Adrenal gland (tissue), 12 donors: ENCODE measurements around the gene CXXC5. TPM values are rescaled to one million over a fixed set of nuclear protein-coding genes. Genes with fewer than 3 reads are reported as not detected.

Source experiments
- DNase-seq, 7 donors: peaks; one replicate each; pipeline ENCODE4 v3.0.0-alpha.2; 2019 to 2020
- H3K27ac ChIP-seq, 5 donors: fragments of 200-600 bp; sonication (generic) in 4 of 5; 1 replicate in 3 of 5; 2 replicates in 2 of 5; pipeline versions ENCODE4 v1.5.1 to v1.8.0; 2016 to 2020; ENCODE audit warnings: mild to moderate bottlenecking in 1 of 5
- H3K27me3 ChIP-seq: fragments of 200-600 bp; 2 replicates; pipeline ENCODE4 v1.8.0; 2021
- H3K36me3 ChIP-seq, 2 donors: fragments of 200-600 bp; replicated peaks in 1 of 2; 1 replicate in 1 of 2; 2 replicates in 1 of 2; pipeline versions ENCODE4 v1.5.1 to v1.8.0; 2018 to 2022
- H3K4me1 ChIP-seq, 2 donors: fragments of 200-600 bp; replicated peaks in 1 of 2; 1 replicate in 1 of 2; 2 replicates in 1 of 2; pipeline versions ENCODE4 v1.5.1 to v1.8.0; 2018 to 2021
- H3K4me3 ChIP-seq, 4 donors: fragments of 200-600 bp; sonication (generic) in 3 of 4; one replicate each; pipeline ENCODE4 v1.5.1; 2016 to 2018
- H3K9me3 ChIP-seq, 3 donors: fragments of 200-600 bp; sonication (generic) in 1 of 3; replicated peaks in 1 of 3; 1 replicate in 2 of 3; 2 replicates in 1 of 3; pipeline versions ENCODE4 v1.5.1 to v1.8.0; 2016 to 2021
- POLR2A ChIP-seq, 2 donors: fragments of 450-650 bp; IDR thresholded peaks; one replicate each; pipeline ENCODE4 v1.6.1; 2017; ENCODE audit warnings: antibody characterized with exemption in 2 of 2, mild to moderate bottlenecking in 2 of 2, moderate library complexity in 1 of 2
- WGBS, 4 donors: extraction: QIAGEN DNeasy Blood & Tissue Kit in 2 of 4; methylation state at CpG; one replicate each; pipeline versions ENCODE4 v1.1.5 to v1.1.7; 2013 to 2017; 5-methylcytosine and 5-hydroxymethylcytosine counted together
- intact Hi-C, 2 donors: fragments of 100-400 bp; cut with DNase I; formaldehyde crosslinking; loops; one replicate each; pipeline versions ENCODE4 v1.14.1 to v1.15.0; 2022 to 2023
- polyA plus RNA-seq, 3 donors: library from polyadenylated mRNA; stranded (reverse); fragments of 200-250 nt in 2 of 3; fragments of 350-450 nt in 1 of 3; fragmentation: Illumina TruSeq in 1 of 3; extraction: RNeasy Lipid Tissue Mini Kit (QIAGEN cat#74804) in 1 of 3; gene quantifications; one replicate each; pipeline ENCODE4 v1.2.3, GENCODE V29; 2013 to 2014
- total RNA-seq, 9 donors: library from RNA; depleted of rRNA in 4 of 9; stranded (reverse); fragments of >200 nt in 4 of 9; fragments of 120-200 nt in 1 of 9; fragmentation: NEBNext Ultra II Directional in 1 of 9; extraction: Animal tissue kit (Norgen Biotek cat#: 25700) in 1 of 9; gene quantifications; one replicate each; pipeline versions ENCODE4 v1.1.0 to v1.2.4, GENCODE V29; 2013 to 2023
- TF ChIP-seq, protein P1 (sequence below), 6 experiments: fragments of 450-650 bp in 4 of 6; fragments of 200-600 bp in 2 of 6; sonication (generic) in 1 of 6; IDR thresholded peaks; 1 replicate in 5 of 6; 2 replicates in 1 of 6; pipeline versions ENCODE4 v1.5.1 to v1.8.0; 2016 to 2021; ENCODE audit warnings: antibody characterized with exemption in 6 of 6, mild to moderate bottlenecking in 2 of 6, moderate library complexity in 1 of 6
- donor health status: healthy with polysubstance abuse.
- donor health status: Bipolar disorder and iron deficiency.
- donor health status: DM: yes; HTN: yes; CAD: no.
- donor health status: DM: no; HTN: no; CAD: no.
- donor health status: DM: no; HTN: no; CAD: no.
- donor health status: DM: yes; HTN: yes; CAD: no.

Gene CXXC5
- total and polyA plus RNA-seq, 12 donors = 16.2 to 79.3 (median 34.7) TPM

- Histone ChIP-seq H3K36me3 (no peaks in the 10 kb centered on the region), H3K4me1 (peaks cover 83 to 91% of the 10 kb centered on the region in 2 donors), H3K27ac (peak overlapping the region in 4 of 5 donors; percentile 73 to 95 (median 92)), H3K9me3 (no peaks in the 10 kb centered on the region), H3K27me3 (no peaks in the 10 kb centered on the region), H3K4me3 (no peak overlapping the region)
- intact Hi-C loops = no loop called here
- no peak for DNase-seq
- WGBS, 4 donors = 77 to 99% (median 87%) methylated on average over 3 of the region's 3 CpGs
- TF ChIP-seq, protein P1, sequence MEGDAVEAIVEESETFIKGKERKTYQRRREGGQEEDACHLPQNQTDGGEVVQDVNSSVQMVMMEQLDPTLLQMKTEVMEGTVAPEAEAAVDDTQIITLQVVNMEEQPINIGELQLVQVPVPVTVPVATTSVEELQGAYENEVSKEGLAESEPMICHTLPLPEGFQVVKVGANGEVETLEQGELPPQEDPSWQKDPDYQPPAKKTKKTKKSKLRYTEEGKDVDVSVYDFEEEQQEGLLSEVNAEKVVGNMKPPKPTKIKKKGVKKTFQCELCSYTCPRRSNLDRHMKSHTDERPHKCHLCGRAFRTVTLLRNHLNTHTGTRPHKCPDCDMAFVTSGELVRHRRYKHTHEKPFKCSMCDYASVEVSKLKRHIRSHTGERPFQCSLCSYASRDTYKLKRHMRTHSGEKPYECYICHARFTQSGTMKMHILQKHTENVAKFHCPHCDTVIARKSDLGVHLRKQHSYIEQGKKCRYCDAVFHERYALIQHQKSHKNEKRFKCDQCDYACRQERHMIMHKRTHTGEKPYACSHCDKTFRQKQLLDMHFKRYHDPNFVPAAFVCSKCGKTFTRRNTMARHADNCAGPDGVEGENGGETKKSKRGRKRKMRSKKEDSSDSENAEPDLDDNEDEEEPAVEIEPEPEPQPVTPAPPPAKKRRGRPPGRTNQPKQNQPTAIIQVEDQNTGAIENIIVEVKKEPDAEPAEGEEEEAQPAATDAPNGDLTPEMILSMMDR (IDR thresholded peaks at IDR 0.05) = no peak
- no peak for TF ChIP-seq POLR2A (IDR thresholded peaks at IDR 0.05)
Observed at GRCh38 chr5:139654464-139654863, 6.3 kb downstream of the CXXC5 start.

GRCh38 chr5:139654871-139655491 lies 6.8 kb downstream of the CXXC5 start:
- intact Hi-C loops = no loop called here
- 49 to 72% (median 59%) methylated on average over 6 to 13 of the region's 13 CpGs for WGBS, 4 donors
- H3K4me1 ChIP-seq = peaks cover 87 to 96% of the 10 kb centered on the region in 2 donors

DNA sequence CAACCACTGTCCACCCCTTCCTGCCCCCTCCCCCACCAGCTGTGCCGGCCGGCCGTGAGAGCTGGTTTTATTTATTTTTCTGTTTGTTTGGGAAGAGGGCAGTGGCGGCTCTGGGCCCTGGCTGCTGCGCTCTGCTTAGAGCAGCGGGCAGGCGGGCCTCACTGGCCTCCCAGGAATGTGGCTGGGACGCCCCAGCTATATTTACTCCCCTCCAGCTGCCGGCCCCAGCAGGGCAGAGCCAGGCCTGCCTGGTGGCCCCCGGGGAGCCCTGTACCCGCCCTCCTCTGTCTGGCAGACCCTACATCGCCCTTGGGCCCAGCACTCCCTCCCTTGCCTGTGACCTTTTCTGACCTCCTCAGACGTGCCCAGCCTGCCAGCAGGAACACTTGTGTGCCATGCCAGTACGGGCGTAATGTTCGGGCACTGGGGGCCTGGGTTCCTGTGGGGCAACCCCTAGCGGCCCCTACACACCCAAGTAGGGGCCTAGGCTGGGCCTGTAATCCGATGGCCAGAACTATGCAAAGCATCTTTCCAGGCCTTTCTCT lies 7.7 kb downstream of the CXXC5 start:
- peak in 5 of 7 donors; percentile 45 to 68 (median 56) for DNase-seq

More at GRCh38 chr5:139654871-139655491, 6.8 kb downstream of the CXXC5 start:
- H3K9me3 ChIP-seq = no peaks in the 10 kb centered on the region
- H3K36me3 ChIP-seq = no peaks in the 10 kb centered on the region
- TF ChIP-seq, protein P1 (IDR thresholded peaks at IDR 0.05) = no peak
- no peak for TF ChIP-seq POLR2A (IDR thresholded peaks at IDR 0.05)
- H3K27ac ChIP-seq = peak overlapping the region in 4 of 5 donors; percentile 73 to 95 (median 92)
- H3K27me3 ChIP-seq = no peaks in the 10 kb centered on the region
- DNase-seq = no peak
- no peak overlapping the region for H3K4me3 ChIP-seq

More for the DNA sequence above, 7.7 kb downstream of the CXXC5 start:
- TF ChIP-seq, protein P1 (IDR thresholded peaks at IDR 0.05) = no peak
- peak in 1 of 2 donors; percentile 51 for TF ChIP-seq POLR2A (IDR thresholded peaks at IDR 0.05)
- Histone ChIP-seq H3K9me3 (no peaks in the 10 kb centered on the region), H3K4me3 (peak overlapping the region in 1 of 4 donors; percentile 4), H3K27ac (peak overlapping the region; percentile 37 to 95 (median 92)), H3K36me3 (no peaks in the 10 kb centered on the region), H3K27me3 (no peaks in the 10 kb centered on the region), H3K4me1 (peaks cover 87 to 98% of the 10 kb centered on the region in 2 donors)
- WGBS, 4 donors = 2 to 22% (median 16%) methylated on average over 7 to 18 of the region's 18 CpGs
- intact Hi-C loops = no loop called here
